Trophoblast cell (in vitro differentiated cells and primary cell): ENCODE results near the gene ELOVL5.

Experiments used
- DNase-seq, 2 donors: peaks; one replicate each; pipeline ENCODE4 v3.0.0-alpha.2; 2016
- H2AFZ ChIP-seq: 2 replicates; pipeline ENCODE4 v1.6.1; 2013; ENCODE audit warnings: low read length, moderate library complexity, mild to moderate bottlenecking; ENCODE audit not compliant: insufficient read depth, poor library complexity
- H2AK5ac ChIP-seq: 2 replicates; pipeline ENCODE4 v1.6.1; 2013; ENCODE audit warnings: mild to moderate bottlenecking, low read length
- H2BK120ac ChIP-seq: 2 replicates; pipeline ENCODE4 v1.6.1; 2013; ENCODE audit warnings: low read length, mild to moderate bottlenecking, moderate library complexity; ENCODE audit not compliant: insufficient read depth, poor library complexity
- H2BK12ac ChIP-seq: 2 replicates; pipeline ENCODE4 v1.6.1; 2013; ENCODE audit warnings: mild to moderate bottlenecking, low read length, moderate library complexity
- H2BK5ac ChIP-seq: 2 replicates; pipeline ENCODE4 v1.6.1; 2013; ENCODE audit warnings: low read length, low read depth, moderate library complexity, mild to moderate bottlenecking; ENCODE audit not compliant: poor library complexity
- H3K14ac ChIP-seq: 2 replicates; pipeline ENCODE4 v1.6.1; 2013; ENCODE audit warnings: mild to moderate bottlenecking, low read length
- H3K18ac ChIP-seq: 2 replicates; pipeline ENCODE4 v1.6.1; 2013; ENCODE audit warnings: mild to moderate bottlenecking, low read length
- H3K23ac ChIP-seq: 2 replicates; pipeline ENCODE4 v1.6.1; 2013; ENCODE audit warnings: low read length
- H3K27ac ChIP-seq: 2 replicates; pipeline ENCODE4 v1.5.1; 2013; ENCODE audit warnings: low read depth, mild to moderate bottlenecking, inconsistent platforms, low read length, moderate library complexity
- H3K27me3 ChIP-seq: 2 replicates; pipeline ENCODE4 v1.6.1; 2013; ENCODE audit warnings: inconsistent platforms, mild to moderate bottlenecking, low read length, moderate library complexity; ENCODE audit not compliant: insufficient read depth
- H3K36me3 ChIP-seq, 2 experiments: 1 replicate in 1 of 2; 2 replicates in 1 of 2; pipeline ENCODE4 v1.6.1; 2013; ENCODE audit warnings: low read length in 2 of 2, mild to moderate bottlenecking in 2 of 2, moderate library complexity in 1 of 2; ENCODE audit not compliant: insufficient read depth in 2 of 2, control insufficient read depth in 1 of 2
- H3K4ac ChIP-seq: 2 replicates; pipeline ENCODE4 v1.6.1; 2013; ENCODE audit warnings: low read depth, mild to moderate bottlenecking, low read length, moderate library complexity
- H3K4me1 ChIP-seq, 2 experiments: 1 replicate in 1 of 2; 2 replicates in 1 of 2; pipeline ENCODE4 v1.6.1; 2013; ENCODE audit warnings: low read length in 2 of 2, mild to moderate bottlenecking in 2 of 2, moderate library complexity in 1 of 2; ENCODE audit not compliant: insufficient read depth in 2 of 2, control insufficient read depth in 1 of 2
- H3K4me2 ChIP-seq: 2 replicates; pipeline ENCODE4 v1.6.1; 2013; ENCODE audit warnings: inconsistent platforms, mild to moderate bottlenecking, low read length, moderate library complexity
- H3K4me3 ChIP-seq: 2 replicates; pipeline ENCODE4 v1.5.1; 2013; ENCODE audit warnings: mild to moderate bottlenecking, low read depth, low read length, inconsistent platforms
- H3K79me1 ChIP-seq: one replicate; pipeline ENCODE4 v1.6.1; 2013; ENCODE audit warnings: low read length
- H3K79me2 ChIP-seq: 2 replicates; pipeline ENCODE4 v1.6.1; 2013; ENCODE audit warnings: low read length, mild to moderate bottlenecking; ENCODE audit not compliant: control insufficient read depth, insufficient read depth, poor library complexity
- H3K9ac ChIP-seq: 2 replicates; pipeline ENCODE4 v1.6.1; 2013; ENCODE audit warnings: mild to moderate bottlenecking, low read length
- H3K9me3 ChIP-seq: 2 replicates; pipeline ENCODE4 v1.6.1; 2013; ENCODE audit warnings: low read depth, mild to moderate bottlenecking, control low read depth, inconsistent platforms, low read length; ENCODE audit not compliant: insufficient read depth
- H4K12ac ChIP-seq: 2 replicates; pipeline ENCODE4 v1.6.1; 2013; ENCODE audit warnings: low read depth, mild to moderate bottlenecking, low read length, moderate library complexity
- H4K8ac ChIP-seq: 2 replicates; pipeline ENCODE4 v1.6.1; 2013; ENCODE audit warnings: low read depth, mild to moderate bottlenecking, low read length, moderate library complexity
- H4K91ac ChIP-seq: one replicate; pipeline ENCODE4 v1.6.1; 2013; ENCODE audit warnings: low read depth, mild to moderate bottlenecking, low read length, moderate library complexity
- WGBS: extraction: QIAGEN DNeasy Blood & Tissue Kit; methylation state at CpG from one replicate; pipeline ENCODE4 v1.1.7; 2013; ENCODE audit warnings: missing lambda C conversion rate; ENCODE audit not compliant: insufficient read length, insufficient coverage; ENCODE audit errors: extremely low coverage; 5-methylcytosine and 5-hydroxymethylcytosine counted together

ELOVL5 gene

DNA sequence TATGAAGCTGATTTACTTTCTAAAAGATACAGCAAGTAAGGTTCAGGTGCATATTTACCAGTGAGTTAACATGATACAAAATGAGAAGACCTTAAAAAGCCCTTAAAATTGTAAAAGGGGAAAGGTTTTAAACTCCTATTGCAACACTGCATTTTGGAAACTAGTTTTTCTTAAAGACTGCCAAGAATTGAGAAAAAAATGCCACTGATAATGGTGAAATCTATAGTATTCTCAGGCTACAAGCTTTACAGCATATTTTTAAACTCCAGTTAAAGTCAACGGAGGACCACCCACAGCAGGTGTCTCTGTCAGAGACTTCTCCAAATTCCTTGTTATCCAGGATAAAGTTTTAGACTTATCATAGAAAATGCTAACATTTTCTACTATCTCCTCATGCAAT is 53.6 kb downstream of the ELOVL5 start:
- Histone ChIP-seq H4K91ac (no peak overlapping the region), H3K9me3 (no peaks in the 10 kb centered on the region)

DNA sequence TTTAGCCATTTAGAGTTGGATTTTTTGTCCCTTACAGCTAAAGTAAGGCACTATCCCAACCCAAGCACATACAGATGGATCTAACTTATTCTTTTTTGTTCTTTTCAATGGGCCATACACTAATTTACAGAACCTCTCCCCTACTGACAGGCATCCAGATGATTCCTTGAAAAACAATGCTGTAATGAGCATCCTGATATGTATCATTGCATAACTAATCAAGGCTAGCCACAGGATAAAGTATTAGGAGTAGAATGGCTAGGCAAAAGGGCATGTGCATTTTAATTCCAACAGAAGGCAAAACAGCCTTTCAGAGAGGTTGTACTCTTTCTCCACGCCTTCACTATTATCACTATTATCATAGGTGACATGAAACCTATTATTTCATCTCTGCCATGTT is 54.1 kb downstream of the ELOVL5 start:
- no CpG with 5 or more reads among the region's 1 CpG for WGBS
- H3K27ac ChIP-seq: no peak overlapping the region
- H2AFZ ChIP-seq: no peak overlapping the region
- no peak overlapping the region for H4K8ac ChIP-seq
- H3K14ac ChIP-seq: no peak overlapping the region
- no peaks in the 10 kb centered on the region for H3K79me2 ChIP-seq
- H3K4me1 ChIP-seq: peaks cover 5% of the 10 kb centered on the region in 2 experiments
- no peak overlapping the region for H2BK120ac ChIP-seq
- DNase-seq: peak; percentile 23 to 76
- no peak overlapping the region for H4K91ac ChIP-seq
- no peak overlapping the region for H2AK5ac ChIP-seq
- H3K23ac ChIP-seq: no peak overlapping the region
- no peak overlapping the region for H3K9ac ChIP-seq
- no peak overlapping the region for H3K4ac ChIP-seq
- no peaks in the 10 kb centered on the region for H3K79me1 ChIP-seq
- H3K4me3 ChIP-seq: no peak overlapping the region
- no peak overlapping the region for H4K12ac ChIP-seq
- H2BK12ac ChIP-seq: no peak overlapping the region
- H3K27me3 ChIP-seq: no peaks in the 10 kb centered on the region
- no peaks in the 10 kb centered on the region for H3K36me3 ChIP-seq
- H3K9me3 ChIP-seq: no peaks in the 10 kb centered on the region
- no peak overlapping the region for H3K18ac ChIP-seq
- H2BK5ac ChIP-seq: no peak overlapping the region
- no peak overlapping the region for H3K4me2 ChIP-seq

More for the DNA sequence above, 53.6 kb downstream of the ELOVL5 start:
- Histone ChIP-seq H3K4ac (no peak overlapping the region), H3K14ac (no peak overlapping the region), H3K4me1 (peaks cover 5% of the 10 kb centered on the region in 2 experiments), H2BK12ac (no peak overlapping the region), H2AFZ (no peak overlapping the region), H2AK5ac (no peak overlapping the region), H2BK5ac (no peak overlapping the region), H3K27me3 (no peaks in the 10 kb centered on the region), H3K27ac (no peak overlapping the region), H3K79me1 (no peaks in the 10 kb centered on the region), H3K36me3 (no peaks in the 10 kb centered on the region), H3K9ac (no peak overlapping the region), H3K79me2 (no peaks in the 10 kb centered on the region), H3K23ac (no peak overlapping the region), H3K4me2 (no peak overlapping the region), H4K12ac (no peak overlapping the region), H3K18ac (no peak overlapping the region), H3K4me3 (no peak overlapping the region), H2BK120ac (no peak overlapping the region), H4K8ac (no peak overlapping the region)
- WGBS: no CpG with 5 or more reads among the region's 1 CpG
- peak; percentile 35 to 89 for DNase-seq

DNA sequence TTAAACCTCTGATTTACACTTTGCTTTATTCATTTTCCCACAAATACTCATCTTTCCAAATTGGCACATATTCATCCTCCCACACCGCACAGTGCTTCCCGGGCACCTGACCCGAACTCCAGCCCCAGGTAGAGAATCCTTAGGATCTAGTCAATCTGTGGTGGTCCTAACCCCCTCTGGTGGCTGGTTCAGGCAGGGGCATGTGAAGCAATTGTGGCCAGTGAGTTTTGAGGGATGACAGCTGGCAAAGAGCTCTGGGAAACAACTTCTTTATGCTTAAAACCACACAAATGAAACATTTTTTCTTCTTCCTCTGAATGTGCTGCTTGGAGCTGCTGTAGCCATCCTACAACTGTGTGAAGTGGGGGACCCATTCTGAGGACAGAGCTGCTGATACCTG is 54.7 kb downstream of the ELOVL5 start:
- WGBS: no CpG with 5 or more reads among the region's 3 CpGs
- Histone ChIP-seq H3K18ac (no peak overlapping the region), H3K4ac (no peak overlapping the region), H3K79me1 (no peaks in the 10 kb centered on the region), H3K4me3 (no peak overlapping the region), H3K9me3 (no peaks in the 10 kb centered on the region), H2BK120ac (no peak overlapping the region), H3K4me2 (no peak overlapping the region), H3K9ac (no peak overlapping the region), H3K23ac (no peak overlapping the region), H4K91ac (no peak overlapping the region), H4K12ac (no peak overlapping the region), H3K14ac (no peak overlapping the region), H4K8ac (no peak overlapping the region), H2AFZ (no peak overlapping the region), H2BK12ac (no peak overlapping the region), H2BK5ac (no peak overlapping the region), H3K36me3 (no peaks in the 10 kb centered on the region), H3K27ac (no peak overlapping the region), H3K4me1 (peaks cover 5% of the 10 kb centered on the region in 2 experiments), H3K27me3 (no peaks in the 10 kb centered on the region), H3K79me2 (no peaks in the 10 kb centered on the region), H2AK5ac (no peak overlapping the region)
- DNase-seq: no peak

DNA sequence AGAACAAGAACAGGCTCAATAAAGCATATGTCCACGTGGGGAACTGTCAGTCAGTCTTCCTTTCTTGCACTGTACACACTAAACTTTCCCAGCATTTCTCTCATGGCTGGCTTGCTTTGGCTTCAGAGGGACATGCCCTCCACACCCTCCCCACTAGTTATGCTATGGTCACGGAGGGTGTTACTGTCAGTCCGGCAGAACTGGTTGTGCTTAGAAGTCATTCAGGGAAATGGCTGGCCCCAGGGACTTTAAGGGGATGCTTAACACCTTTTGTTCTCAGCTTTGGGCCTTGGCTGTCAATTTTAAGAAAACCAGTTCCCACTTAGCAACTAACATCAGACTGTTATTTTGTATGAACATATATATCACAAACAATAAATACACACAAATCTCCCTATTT is 55.1 kb downstream of the ELOVL5 start:
- Histone ChIP-seq H3K4ac (no peak overlapping the region), H3K79me1 (no peaks in the 10 kb centered on the region), H4K8ac (no peak overlapping the region), H3K27ac (no peak overlapping the region), H4K91ac (no peak overlapping the region), H2AK5ac (no peak overlapping the region), H3K79me2 (no peaks in the 10 kb centered on the region), H3K4me2 (no peak overlapping the region), H3K23ac (no peak overlapping the region), H3K14ac (no peak overlapping the region), H4K12ac (no peak overlapping the region), H2BK120ac (no peak overlapping the region), H3K9me3 (no peaks in the 10 kb centered on the region), H2BK12ac (no peak overlapping the region), H3K9ac (no peak overlapping the region), H3K4me3 (no peak overlapping the region), H3K4me1 (peaks cover 5% of the 10 kb centered on the region in 2 experiments), H3K27me3 (no peaks in the 10 kb centered on the region), H2BK5ac (no peak overlapping the region), H3K18ac (no peak overlapping the region), H3K36me3 (peaks cover 1% of the 10 kb centered on the region in 2 experiments), H2AFZ (no peak overlapping the region)
- peak; percentile 45 to 67 for DNase-seq
- no CpG with 5 or more reads among the region's 3 CpGs for WGBS
